ENCODE results near the gene RPS10. TPM values are rescaled to one million over a fixed set of nuclear protein-coding genes. Genes with fewer than 3 reads are reported as not detected.

RPS10 gene
- polyA plus RNA-seq (ENCODE audit: low read depth in 6 of 6) = 1,000 to 10,000 TPM; 1,403 to 2,423 (median 1,715) TPM

- Mint-ChIP-seq H3K27me3 (no peaks in the 10 kb centered on the region), H3K4me3 (peak within 1 kb of the TSS; percentile 95 to 100 (median 99)), H3K27ac (peak within 1 kb of the TSS; percentile 97 to 100 (median 98)), H3K36me3 (peaks cover 0 to 5% of the 10 kb centered on the region in 2 donors), H3K4me1 (peaks cover 17 to 36% (median 18%) of the 10 kb centered on the region in 3 donors), H3K9me3 (no peaks in the 10 kb centered on the region)
- peak; percentile 88 for DNase-seq
- ATAC-seq (ENCODE audit: low read depth in 2 of 2) = peak; percentile 94 to 96
Observed at GRCh38 chr6:34425498-34426410, at the start of gene RPS10. Gene RPS10, minus strand, starts transcription at chr6:34426069. Its CDS starts 848 bp downstream, at chr6:34425221.

- Mint-ChIP-seq H3K27me3 (no peaks in the 10 kb centered on the region), H3K4me1 (no peaks in the 10 kb centered on the region), H3K27ac (no peak overlapping the region), H3K36me3 (peaks cover 0 to 8% of the 10 kb centered on the region in 2 donors), H3K9me3 (peaks cover 0 to 8% (median 3%) of the 10 kb centered on the region in 7 donors), H3K4me3 (no peak overlapping the region)
- ATAC-seq (ENCODE audit: low read depth in 2 of 2) (no peak), DNase-seq (no peak)
Observed at GRCh38 chr6:34475238-34475682, 49.4 kb upstream of the RPS10 start.

GRCh38 chr6:34474754-34475153 is 48.9 kb upstream of the RPS10 start:
- ATAC-seq (ENCODE audit: low read depth in 2 of 2) = no peak
- no peak for DNase-seq
- Mint-ChIP-seq H3K36me3 (peaks cover 0 to 8% of the 10 kb centered on the region in 2 donors), H3K27me3 (no peaks in the 10 kb centered on the region), H3K9me3 (peaks cover 0 to 8% (median 3%) of the 10 kb centered on the region in 7 donors), H3K4me3 (no peak overlapping the region), H3K27ac (peak overlapping the region in 1 of 6 donors; percentile 8), H3K4me1 (peaks cover 0 to under 1% (median 0%) of the 10 kb centered on the region in 3 donors)

GRCh38 chr6:34473967-34474366 is 48.1 kb upstream of the RPS10 start:
- Mint-ChIP-seq H3K27me3 (no peaks in the 10 kb centered on the region), H3K27ac (no peak overlapping the region), H3K36me3 (peaks cover 0 to 8% of the 10 kb centered on the region in 2 donors), H3K4me1 (peaks cover 4 to 8% (median 7%) of the 10 kb centered on the region in 3 donors), H3K9me3 (peaks cover 0 to 8% (median 3%) of the 10 kb centered on the region in 7 donors), H3K4me3 (no peak overlapping the region)
- ATAC-seq (ENCODE audit: low read depth in 2 of 2) (no peak), DNase-seq (no peak)

- DNase-seq = no peak
- H3K36me3 Mint-ChIP-seq = peaks cover 0 to 8% of the 10 kb centered on the region in 2 donors
Observed at GRCh38 chr6:34472425-34472824, 46.6 kb upstream of the RPS10 start.

GRCh38 chr6:34469499-34469898 is 43.6 kb upstream of the RPS10 start:
- H3K27me3 Mint-ChIP-seq = peaks cover 0 to 17% (median 13%) of the 10 kb centered on the region in 3 donors
- DNase-seq = no peak
- H3K36me3 Mint-ChIP-seq = peaks cover 0 to 7% of the 10 kb centered on the region in 2 donors
- peaks cover 0 to 8% (median 3%) of the 10 kb centered on the region in 7 donors for H3K9me3 Mint-ChIP-seq
- peak overlapping the region in 1 of 8 donors; percentile 5 for H3K4me3 Mint-ChIP-seq
- peak overlapping the region in 1 of 6 donors; percentile 76 for H3K27ac Mint-ChIP-seq
- peaks cover 23 to 30% (median 28%) of the 10 kb centered on the region in 3 donors for H3K4me1 Mint-ChIP-seq
- ATAC-seq (ENCODE audit: low read depth in 2 of 2) = no peak

More at GRCh38 chr6:34472425-34472824, 46.6 kb upstream of the RPS10 start:
- Mint-ChIP-seq H3K27me3 (no peaks in the 10 kb centered on the region), H3K27ac (no peak overlapping the region), H3K4me3 (no peak overlapping the region), H3K9me3 (peaks cover 0 to 8% (median 3%) of the 10 kb centered on the region in 7 donors), H3K4me1 (peaks cover 15 to 21% (median 19%) of the 10 kb centered on the region in 3 donors)
- no peak for ATAC-seq (ENCODE audit: low read depth in 2 of 2)

- H3K36me3 Mint-ChIP-seq = no peaks in the 10 kb centered on the region
- H3K27me3 Mint-ChIP-seq = peaks cover 7 to 28% (median 23%) of the 10 kb centered on the region in 3 donors
- peak overlapping the region in 7 of 8 donors; percentile 15 to 71 (median 51) for H3K4me3 Mint-ChIP-seq
- H3K4me1 Mint-ChIP-seq = peaks cover 23 to 33% (median 28%) of the 10 kb centered on the region in 3 donors
- DNase-seq = peak; percentile 47
- peak; percentile 91 to 92 for ATAC-seq (ENCODE audit: low read depth in 2 of 2)
- H3K9me3 Mint-ChIP-seq = no peaks in the 10 kb centered on the region
- peak overlapping the region; percentile 2 to 70 (median 28) for H3K27ac Mint-ChIP-seq
Observed at GRCh38 chr6:34468378-34468892, 42.6 kb upstream of the RPS10 start.

- no peak for DNase-seq
- peaks cover 23 to 33% (median 28%) of the 10 kb centered on the region in 3 donors for H3K4me1 Mint-ChIP-seq
- H3K27ac Mint-ChIP-seq = peak overlapping the region in 1 of 6 donors; percentile 15
- H3K36me3 Mint-ChIP-seq = no peaks in the 10 kb centered on the region
- no peak for ATAC-seq (ENCODE audit: low read depth in 2 of 2)
- no peaks in the 10 kb centered on the region for H3K9me3 Mint-ChIP-seq
- H3K4me3 Mint-ChIP-seq = peak overlapping the region in 7 of 8 donors; percentile 62 to 85 (median 68)
- H3K27me3 Mint-ChIP-seq = peaks cover 13 to 46% (median 33%) of the 10 kb centered on the region in 3 donors
Observed at GRCh38 chr6:34466242-34467185, 40.6 kb upstream of the RPS10 start.

GRCh38 chr6:34465531-34466241 is 39.8 kb upstream of the RPS10 start, which contains the start of gene PACSIN1:
Gene PACSIN1, plus strand, starts transcription at chr6:34466076. Its CDS starts 60,230 bp downstream, at chr6:34526306.
- H3K36me3 Mint-ChIP-seq = no peaks in the 10 kb centered on the region
- H3K9me3 Mint-ChIP-seq = no peaks in the 10 kb centered on the region
- H3K27ac Mint-ChIP-seq = peak within 1 kb of the TSS in 2 of 6 donors; percentile 15 to 51
- H3K4me1 Mint-ChIP-seq = peaks cover 23 to 33% (median 28%) of the 10 kb centered on the region in 3 donors
- H3K4me3 Mint-ChIP-seq = peak within 1 kb of the TSS; percentile 64 to 86 (median 78)
- ATAC-seq (ENCODE audit: low read depth in 2 of 2) (peak; percentile 55 to 58), DNase-seq (peak; percentile 16)
- H3K27me3 Mint-ChIP-seq = peaks cover 16 to 48% (median 33%) of the 10 kb centered on the region in 3 donors

- H3K27ac Mint-ChIP-seq = no peak overlapping the region
- ATAC-seq (ENCODE audit: low read depth in 2 of 2) = no peak
- peaks cover 20 to 48% (median 33%) of the 10 kb centered on the region in 3 donors for H3K27me3 Mint-ChIP-seq
- H3K36me3 Mint-ChIP-seq = no peaks in the 10 kb centered on the region
- H3K9me3 Mint-ChIP-seq = no peaks in the 10 kb centered on the region
- H3K4me3 Mint-ChIP-seq = peak overlapping the region in 4 of 8 donors; percentile 5 to 76 (median 36)
- H3K4me1 Mint-ChIP-seq = peaks cover 18 to 25% (median 19%) of the 10 kb centered on the region in 3 donors
- DNase-seq = no peak
Observed at GRCh38 chr6:34463849-34464248, 38.0 kb upstream of the RPS10 start.

- Mint-ChIP-seq H3K9me3 (no peaks in the 10 kb centered on the region), H3K27ac (no peak overlapping the region), H3K4me3 (no peak overlapping the region), H3K4me1 (peaks cover 12 to 20% (median 14%) of the 10 kb centered on the region in 3 donors), H3K36me3 (no peaks in the 10 kb centered on the region), H3K27me3 (peaks cover 20 to 48% (median 33%) of the 10 kb centered on the region in 3 donors)
- ATAC-seq (ENCODE audit: low read depth in 2 of 2) (no peak), DNase-seq (no peak)
Observed at GRCh38 chr6:34463299-34463698, 37.4 kb upstream of the RPS10 start.

- ATAC-seq (ENCODE audit: low read depth in 2 of 2) = no peak
- H3K4me3 Mint-ChIP-seq = no peak overlapping the region
- peaks cover 20 to 48% (median 33%) of the 10 kb centered on the region in 3 donors for H3K27me3 Mint-ChIP-seq
- H3K9me3 Mint-ChIP-seq = no peaks in the 10 kb centered on the region
- DNase-seq = no peak
- peaks cover 7 to 15% (median 8%) of the 10 kb centered on the region in 3 donors for H3K4me1 Mint-ChIP-seq
- H3K27ac Mint-ChIP-seq = no peak overlapping the region
- no peaks in the 10 kb centered on the region for H3K36me3 Mint-ChIP-seq
Observed at GRCh38 chr6:34462551-34462971, 36.7 kb upstream of the RPS10 start.

Data from naive B cell (primary cell).